WTC11 (cell line): Measurements from ENCODE around the gene CST6.

Source experiments
- GRHL2 ChIP-seq: fragments of 250-450 bp; sonication (Bioruptor Pico); IDR thresholded peaks from 2 replicates; pipeline ENCODE4 v1.8.0; 2022; ENCODE audit warnings: mild to moderate bottlenecking, moderate library complexity; ENCODE audit not compliant: insufficient replicate concordance, severe bottlenecking
- NR3C1 ChIP-seq: sonication (generic); formaldehyde crosslinking; conservative IDR thresholded peaks from 2 replicates; pipeline ENCODE4 v1.8.1; 2023; ENCODE audit warnings: low read depth, mild to moderate bottlenecking, missing genetic modification reagents
- TF ChIP-seq, protein P1 (sequence below): fragments of 200-600 bp; IDR thresholded peaks from 2 replicates; pipeline ENCODE4 v1.8.0; 2022; ENCODE audit warnings: antibody characterized with exemption
- TF ChIP-seq, protein P2 (sequence below): sonication (generic); formaldehyde crosslinking; IDR thresholded peaks from 2 replicates; pipeline ENCODE4 v1.8.1; 2023; ENCODE audit warnings: mild to moderate bottlenecking, missing genetic modification reagents

DNA sequence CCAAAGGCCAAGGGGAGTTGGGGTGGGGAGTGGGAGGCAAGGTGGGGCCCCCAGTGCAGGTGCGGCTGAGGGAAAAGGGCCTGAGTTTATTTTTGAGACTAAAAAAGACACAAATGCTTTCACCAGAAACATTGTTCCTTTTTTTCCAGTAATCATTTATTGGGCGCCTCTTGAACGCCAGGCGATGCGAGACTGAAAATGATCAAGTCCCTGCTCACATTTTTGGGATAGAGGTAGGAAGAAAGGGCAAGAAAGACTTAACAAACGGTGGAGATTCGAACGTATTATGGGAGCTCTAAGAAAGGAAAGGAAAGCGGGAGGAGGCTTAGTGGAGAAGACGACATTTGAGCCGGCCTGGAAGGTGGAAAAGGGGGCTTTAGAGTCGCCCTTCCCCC, 39.6 kb downstream of the CST6 start:
- TF ChIP-seq, protein P1, sequence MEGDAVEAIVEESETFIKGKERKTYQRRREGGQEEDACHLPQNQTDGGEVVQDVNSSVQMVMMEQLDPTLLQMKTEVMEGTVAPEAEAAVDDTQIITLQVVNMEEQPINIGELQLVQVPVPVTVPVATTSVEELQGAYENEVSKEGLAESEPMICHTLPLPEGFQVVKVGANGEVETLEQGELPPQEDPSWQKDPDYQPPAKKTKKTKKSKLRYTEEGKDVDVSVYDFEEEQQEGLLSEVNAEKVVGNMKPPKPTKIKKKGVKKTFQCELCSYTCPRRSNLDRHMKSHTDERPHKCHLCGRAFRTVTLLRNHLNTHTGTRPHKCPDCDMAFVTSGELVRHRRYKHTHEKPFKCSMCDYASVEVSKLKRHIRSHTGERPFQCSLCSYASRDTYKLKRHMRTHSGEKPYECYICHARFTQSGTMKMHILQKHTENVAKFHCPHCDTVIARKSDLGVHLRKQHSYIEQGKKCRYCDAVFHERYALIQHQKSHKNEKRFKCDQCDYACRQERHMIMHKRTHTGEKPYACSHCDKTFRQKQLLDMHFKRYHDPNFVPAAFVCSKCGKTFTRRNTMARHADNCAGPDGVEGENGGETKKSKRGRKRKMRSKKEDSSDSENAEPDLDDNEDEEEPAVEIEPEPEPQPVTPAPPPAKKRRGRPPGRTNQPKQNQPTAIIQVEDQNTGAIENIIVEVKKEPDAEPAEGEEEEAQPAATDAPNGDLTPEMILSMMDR = no peak
- TF ChIP-seq, protein P2, sequence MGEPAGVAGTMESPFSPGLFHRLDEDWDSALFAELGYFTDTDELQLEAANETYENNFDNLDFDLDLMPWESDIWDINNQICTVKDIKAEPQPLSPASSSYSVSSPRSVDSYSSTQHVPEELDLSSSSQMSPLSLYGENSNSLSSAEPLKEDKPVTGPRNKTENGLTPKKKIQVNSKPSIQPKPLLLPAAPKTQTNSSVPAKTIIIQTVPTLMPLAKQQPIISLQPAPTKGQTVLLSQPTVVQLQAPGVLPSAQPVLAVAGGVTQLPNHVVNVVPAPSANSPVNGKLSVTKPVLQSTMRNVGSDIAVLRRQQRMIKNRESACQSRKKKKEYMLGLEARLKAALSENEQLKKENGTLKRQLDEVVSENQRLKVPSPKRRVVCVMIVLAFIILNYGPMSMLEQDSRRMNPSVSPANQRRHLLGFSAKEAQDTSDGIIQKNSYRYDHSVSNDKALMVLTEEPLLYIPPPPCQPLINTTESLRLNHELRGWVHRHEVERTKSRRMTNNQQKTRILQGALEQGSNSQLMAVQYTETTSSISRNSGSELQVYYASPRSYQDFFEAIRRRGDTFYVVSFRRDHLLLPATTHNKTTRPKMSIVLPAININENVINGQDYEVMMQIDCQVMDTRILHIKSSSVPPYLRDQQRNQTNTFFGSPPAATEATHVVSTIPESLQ (CRISPR knock-in tag) = no peak
- TF ChIP-seq NR3C1 (CRISPR knock-in tag) (no peak), GRHL2 (no peak)
